H9 (cell line): ENCODE measurements around the gene EFNA5. TPM values are rescaled to one million over a fixed set of nuclear protein-coding genes. Genes with fewer than 3 reads are reported as not detected.

Experiments
- DNase-seq: peaks from one replicate; pipeline ENCODE4 v3.0.0-alpha.2; 2017
- H2AFZ ChIP-seq: one replicate; pipeline ENCODE4 v1.6.1; 2013; ENCODE audit warnings: mild to moderate bottlenecking, low read length, control low read depth, moderate library complexity
- H2AK5ac ChIP-seq: 2 replicates; pipeline ENCODE4 v1.6.1; 2013; ENCODE audit warnings: low read length, control low read depth, mixed read lengths; ENCODE audit not compliant: insufficient read length
- H2BK120ac ChIP-seq: one replicate; pipeline ENCODE4 v1.6.1; 2013; ENCODE audit warnings: low read depth, mild to moderate bottlenecking, low read length, control low read depth, inconsistent platforms; ENCODE audit not compliant: poor library complexity, severe bottlenecking
- H2BK12ac ChIP-seq: 2 replicates; pipeline ENCODE4 v1.6.1; 2013; ENCODE audit warnings: low read length, control low read depth, mixed read lengths, low read depth; ENCODE audit not compliant: insufficient read length
- H2BK15ac ChIP-seq: 2 replicates; pipeline ENCODE4 v1.6.1; 2013; ENCODE audit warnings: low read depth, low read length, control low read depth
- H2BK20ac ChIP-seq: one replicate; pipeline ENCODE4 v1.6.1; 2013; ENCODE audit warnings: low read depth, mild to moderate bottlenecking, low read length, control low read depth, inconsistent platforms; ENCODE audit not compliant: poor library complexity, severe bottlenecking
- H2BK5ac ChIP-seq: 2 replicates; pipeline ENCODE4 v1.6.1; 2013; ENCODE audit warnings: low read length, control low read depth, mixed read lengths; ENCODE audit not compliant: insufficient read length
- H3K14ac ChIP-seq: 2 replicates; pipeline ENCODE4 v1.6.1; 2013; ENCODE audit warnings: low read length, control low read depth; ENCODE audit not compliant: insufficient read depth
- H3K18ac ChIP-seq: 2 replicates; pipeline ENCODE4 v1.6.1; 2013; ENCODE audit warnings: low read depth, mild to moderate bottlenecking, mixed read lengths, low read length, control low read depth; ENCODE audit not compliant: insufficient read length
- H3K23ac ChIP-seq: 2 replicates; pipeline ENCODE4 v1.6.1; 2013; ENCODE audit warnings: low read length, control low read depth, mixed read lengths, low read depth; ENCODE audit not compliant: insufficient read length
- H3K23me2 ChIP-seq: 2 replicates; pipeline ENCODE4 v1.6.1; 2013; ENCODE audit warnings: low read depth, mild to moderate bottlenecking, mixed read lengths, low read length, control low read depth; ENCODE audit not compliant: insufficient read length, poor library complexity, severe bottlenecking
- H3K27ac ChIP-seq: 2 replicates; pipeline ENCODE4 v1.5.1; 2013; ENCODE audit warnings: low read length, control low read depth, mixed read lengths, low read depth; ENCODE audit not compliant: insufficient read length
- H3K27me3 ChIP-seq: 2 replicates; pipeline ENCODE4 v1.6.1; 2013; ENCODE audit warnings: low read length, control low read depth, inconsistent platforms; ENCODE audit not compliant: insufficient read depth
- H3K4ac ChIP-seq: 2 replicates; pipeline ENCODE4 v1.6.1; 2013; ENCODE audit warnings: low read depth, mild to moderate bottlenecking, control low read depth, inconsistent platforms, low read length, moderate library complexity
- H3K4me1 ChIP-seq: 2 replicates; pipeline ENCODE4 v1.6.1; 2013; ENCODE audit warnings: low read length, control low read depth, inconsistent platforms; ENCODE audit not compliant: insufficient read depth
- H3K4me2 ChIP-seq: 2 replicates; pipeline ENCODE4 v1.6.1; 2013; ENCODE audit warnings: low read length, control low read depth, mixed read lengths; ENCODE audit not compliant: insufficient read length, insufficient read depth
- H3K56ac ChIP-seq: 2 replicates; pipeline ENCODE4 v1.6.1; 2013; ENCODE audit warnings: low read depth, mild to moderate bottlenecking, mixed read lengths, low read length, control low read depth; ENCODE audit not compliant: insufficient read length
- H3K79me1 ChIP-seq: 2 replicates; pipeline ENCODE4 v1.6.1; 2013; ENCODE audit warnings: low read depth, mild to moderate bottlenecking, moderate library complexity, low read length, control low read depth, inconsistent platforms; ENCODE audit not compliant: insufficient read depth, poor library complexity, severe bottlenecking
- H3K79me2 ChIP-seq: 2 replicates; pipeline ENCODE4 v1.6.1; 2013; ENCODE audit warnings: low read length, control low read depth, inconsistent platforms; ENCODE audit not compliant: insufficient read depth
- H3K9ac ChIP-seq: 2 replicates; pipeline ENCODE4 v1.6.1; 2013; ENCODE audit warnings: low read length, control low read depth, mixed read lengths; ENCODE audit not compliant: insufficient read length; ENCODE audit errors: extremely low read depth
- H3K9me3 ChIP-seq: one replicate; pipeline ENCODE4 v1.6.1; 2013; ENCODE audit warnings: low read depth, low read length, inconsistent platforms; ENCODE audit not compliant: control insufficient read depth
- H3T11ph ChIP-seq: one replicate; pipeline ENCODE4 v1.6.1; 2013; ENCODE audit warnings: mild to moderate bottlenecking, low read length, control low read depth, inconsistent platforms
- H4K20me1 ChIP-seq: one replicate; pipeline ENCODE4 v1.6.1; 2013; ENCODE audit not compliant: control insufficient read depth, insufficient read length, insufficient read depth
- H4K5ac ChIP-seq: 2 replicates; pipeline ENCODE4 v1.6.1; 2013; ENCODE audit warnings: low read depth, mild to moderate bottlenecking, mixed read lengths, low read length, control low read depth; ENCODE audit not compliant: insufficient read length
- H4K8ac ChIP-seq: replicated peaks from 2 replicates; pipeline ENCODE4 v1.6.1; 2013; ENCODE audit warnings: low read length, control low read depth, mixed read lengths, low read depth; ENCODE audit not compliant: insufficient read length
- H4K91ac ChIP-seq: 2 replicates; pipeline ENCODE4 v1.6.1; 2013; ENCODE audit warnings: low read depth, mild to moderate bottlenecking, moderate library complexity, mixed read lengths, low read length, control low read depth; ENCODE audit not compliant: insufficient read length
- H3K27ac Mint-ChIP-seq, 3 experiments: 2 replicates in 2 of 3; 3 replicates in 1 of 3; pipeline ENCODE4 v1.8.0; 2020 to 2021; ENCODE audit warnings: mixed read lengths in 3 of 3, mild to moderate bottlenecking in 1 of 3, moderate library complexity in 1 of 3
- H3K27me3 Mint-ChIP-seq: 2 replicates; pipeline ENCODE4 v1.8.0; 2021; ENCODE audit warnings: low read depth, mild to moderate bottlenecking, moderate library complexity, mixed read lengths
- H3K36me3 Mint-ChIP-seq, 3 experiments: 2 replicates in 2 of 3; 3 replicates in 1 of 3; pipeline ENCODE4 v1.8.0; 2020 to 2021; ENCODE audit warnings: low read depth in 3 of 3, mixed read lengths in 3 of 3; ENCODE audit not compliant: insufficient read depth in 1 of 3
- H3K4me1 Mint-ChIP-seq, 2 experiments: 2 replicates each; pipeline ENCODE4 v1.8.0; 2020; ENCODE audit warnings: mixed read lengths in 2 of 2
- H3K4me3 Mint-ChIP-seq, 2 experiments: 2 replicates in 1 of 2; 3 replicates in 1 of 2; pipeline ENCODE4 v1.8.0; 2020 to 2021; ENCODE audit warnings: mild to moderate bottlenecking in 2 of 2, mixed read lengths in 2 of 2, moderate library complexity in 1 of 2
- H3K9me3 Mint-ChIP-seq, 2 experiments: 2 replicates in 1 of 2; 3 replicates in 1 of 2; pipeline ENCODE4 v1.8.0; 2020; ENCODE audit warnings: mild to moderate bottlenecking in 2 of 2, mixed read lengths in 2 of 2, moderate library complexity in 1 of 2
- WGBS: extraction: QIAGEN DNeasy Blood & Tissue Kit; methylation state at CpG from one replicate; pipeline ENCODE4 v1.1.7; 2013; ENCODE audit warnings: missing lambda C conversion rate, low lambda C conversion rate, mixed read lengths; ENCODE audit not compliant: insufficient read length; ENCODE audit errors: extremely low coverage; 5-methylcytosine and 5-hydroxymethylcytosine counted together
- total RNA-seq: library from RNA; stranded (reverse); gene quantifications from 2 replicates; pipeline ENCODE4 v1.2.1, GENCODE V29; 2021
- TF ChIP-seq, protein P1 (sequence below): fragments of 200-600 bp; sonication (generic); conservative IDR thresholded peaks from 3 replicates; pipeline ENCODE4 v1.8.0; 2021; ENCODE audit warnings: antibody characterized with exemption, mild to moderate bottlenecking

EFNA5 gene
- total RNA-seq, 1 experiment from 2014 or later = 20.4 TPM

- Histone ChIP-seq H3K23ac (no peak overlapping the region), H3K27me3 (no peaks in the 10 kb centered on the region), H3K4me2 (no peak overlapping the region), H3K23me2 (no peaks in the 10 kb centered on the region), H2AK5ac (no peak overlapping the region), H3K79me2 (no peaks in the 10 kb centered on the region), H3K56ac (no peak overlapping the region), H2BK120ac (no peak overlapping the region), H2AFZ (no peak overlapping the region), H4K91ac (no peak overlapping the region), H3K4me1 (no peaks in the 10 kb centered on the region), H3K27ac (no peak overlapping the region), H3K9me3 (no peaks in the 10 kb centered on the region), H2BK15ac (no peak overlapping the region), H3K18ac (no peak overlapping the region), H2BK5ac (no peak overlapping the region), H3K9ac (no peak overlapping the region), H2BK12ac (no peak overlapping the region), H3K79me1 (no peaks in the 10 kb centered on the region), H2BK20ac (no peak overlapping the region), H3K4ac (no peak overlapping the region), H3K14ac (no peak overlapping the region), H3T11ph (no peak overlapping the region), H4K8ac (no peak overlapping the region), H4K5ac (no peak overlapping the region), H4K20me1 (no peaks in the 10 kb centered on the region)
- Mint-ChIP-seq H3K9me3 (no peaks in the 10 kb centered on the region), H3K27ac (no peak overlapping the region), H3K4me3 (no peak overlapping the region), H3K36me3 (no peaks in the 10 kb centered on the region), H3K4me1 (no peaks in the 10 kb centered on the region), H3K27me3 (no peaks in the 10 kb centered on the region)
- TF ChIP-seq, protein P1, sequence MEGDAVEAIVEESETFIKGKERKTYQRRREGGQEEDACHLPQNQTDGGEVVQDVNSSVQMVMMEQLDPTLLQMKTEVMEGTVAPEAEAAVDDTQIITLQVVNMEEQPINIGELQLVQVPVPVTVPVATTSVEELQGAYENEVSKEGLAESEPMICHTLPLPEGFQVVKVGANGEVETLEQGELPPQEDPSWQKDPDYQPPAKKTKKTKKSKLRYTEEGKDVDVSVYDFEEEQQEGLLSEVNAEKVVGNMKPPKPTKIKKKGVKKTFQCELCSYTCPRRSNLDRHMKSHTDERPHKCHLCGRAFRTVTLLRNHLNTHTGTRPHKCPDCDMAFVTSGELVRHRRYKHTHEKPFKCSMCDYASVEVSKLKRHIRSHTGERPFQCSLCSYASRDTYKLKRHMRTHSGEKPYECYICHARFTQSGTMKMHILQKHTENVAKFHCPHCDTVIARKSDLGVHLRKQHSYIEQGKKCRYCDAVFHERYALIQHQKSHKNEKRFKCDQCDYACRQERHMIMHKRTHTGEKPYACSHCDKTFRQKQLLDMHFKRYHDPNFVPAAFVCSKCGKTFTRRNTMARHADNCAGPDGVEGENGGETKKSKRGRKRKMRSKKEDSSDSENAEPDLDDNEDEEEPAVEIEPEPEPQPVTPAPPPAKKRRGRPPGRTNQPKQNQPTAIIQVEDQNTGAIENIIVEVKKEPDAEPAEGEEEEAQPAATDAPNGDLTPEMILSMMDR = no peak
- DNase-seq = no peak
- no CpG with 5 or more reads among the region's 1 CpG for WGBS
Measured at GRCh38 chr5:107331312-107331711, 339.4 kb downstream of the EFNA5 start.
